Muscle layer of colon (tissue), 2 donors: Measurements from ENCODE around the gene SMIM41.

Source experiments
- H3K27ac ChIP-seq: one replicate; pipeline ENCODE4 v1.7.0; 2013; ENCODE audit warnings: low read depth, mild to moderate bottlenecking, low read length, moderate library complexity
- H3K27me3 ChIP-seq, 2 donors: one replicate each; pipeline ENCODE4 v1.7.0; 2013; ENCODE audit warnings: low read length in 2 of 2, mild to moderate bottlenecking in 2 of 2; ENCODE audit not compliant: insufficient read depth in 2 of 2, control insufficient read depth in 1 of 2
- H3K36me3 ChIP-seq: one replicate; pipeline ENCODE4 v1.7.0; 2013; ENCODE audit warnings: mild to moderate bottlenecking, low read length; ENCODE audit not compliant: insufficient read depth
- H3K4me1 ChIP-seq: one replicate; pipeline ENCODE4 v1.7.0; 2013; ENCODE audit warnings: mild to moderate bottlenecking, low read length; ENCODE audit not compliant: insufficient read depth
- H3K4me3 ChIP-seq, 2 donors: one replicate each; pipeline ENCODE4 v1.7.0; 2013; ENCODE audit warnings: low read length in 2 of 2, low read depth in 1 of 2, mild to moderate bottlenecking in 1 of 2, moderate library complexity in 1 of 2
- H3K9ac ChIP-seq: one replicate; pipeline ENCODE4 v1.7.0; 2013; ENCODE audit warnings: low read length
- H3K9me3 ChIP-seq: one replicate; pipeline ENCODE4 v1.7.0; 2013; ENCODE audit warnings: mild to moderate bottlenecking, low read length
- donor health status: abdominal sarcoma.
- donor health status: Adenocarcinoma of cecum.

SMIM41 gene

GRCh38 chr12:52073531-52074381 lies 5.7 kb upstream of the SMIM41 start:
- Histone ChIP-seq H3K4me3 (no peak overlapping the region), H3K9me3 (no peaks in the 10 kb centered on the region), H3K27ac (no peak overlapping the region), H3K4me1 (peaks cover 21% of the 10 kb centered on the region), H3K9ac (no peak overlapping the region), H3K27me3 (no peaks in the 10 kb centered on the region), H3K36me3 (peaks cover 56% of the 10 kb centered on the region)

- Histone ChIP-seq H3K27ac (no peak overlapping the region), H3K4me1 (peaks cover 16% of the 10 kb centered on the region), H3K9ac (no peak overlapping the region), H3K36me3 (peaks cover 56% of the 10 kb centered on the region), H3K4me3 (no peak overlapping the region), H3K27me3 (no peaks in the 10 kb centered on the region), H3K9me3 (no peaks in the 10 kb centered on the region)
Observed at GRCh38 chr12:52074971-52075724, 4.4 kb upstream of the SMIM41 start.

- Histone ChIP-seq H3K9me3 (no peaks in the 10 kb centered on the region), H3K9ac (no peak overlapping the region), H3K36me3 (peaks cover 56% of the 10 kb centered on the region), H3K27me3 (no peaks in the 10 kb centered on the region), H3K4me3 (no peak overlapping the region), H3K27ac (no peak overlapping the region), H3K4me1 (peaks cover 8% of the 10 kb centered on the region)
Observed at GRCh38 chr12:52076811-52077210, 2.7 kb upstream of the SMIM41 start.

GRCh38 chr12:52078276-52078675 lies 1.2 kb upstream of the SMIM41 start:
- Histone ChIP-seq H3K9ac (no peak overlapping the region), H3K36me3 (peaks cover 51% of the 10 kb centered on the region), H3K27me3 (no peaks in the 10 kb centered on the region), H3K4me3 (no peak overlapping the region), H3K9me3 (no peaks in the 10 kb centered on the region), H3K27ac (no peak overlapping the region), H3K4me1 (peaks cover 19% of the 10 kb centered on the region)

- Histone ChIP-seq H3K36me3 (peaks cover 28% of the 10 kb centered on the region), H3K9ac (no peak overlapping the region), H3K27me3 (no peaks in the 10 kb centered on the region), H3K9me3 (no peaks in the 10 kb centered on the region), H3K4me3 (no peak overlapping the region), H3K27ac (no peak overlapping the region), H3K4me1 (peaks cover 21% of the 10 kb centered on the region)
Observed at GRCh38 chr12:52080403-52081251, 1.1 kb downstream of the SMIM41 start.

GRCh38 chr12:52081263-52081733 lies 1.8 kb downstream of the SMIM41 start:
- Histone ChIP-seq H3K27me3 (no peaks in the 10 kb centered on the region), H3K4me1 (peaks cover 21% of the 10 kb centered on the region), H3K4me3 (no peak overlapping the region), H3K27ac (no peak overlapping the region), H3K9ac (no peak overlapping the region), H3K36me3 (peaks cover 21% of the 10 kb centered on the region), H3K9me3 (no peaks in the 10 kb centered on the region)

GRCh38 chr12:52082026-52082668 lies 2.6 kb downstream of the SMIM41 start:
- peaks cover 13% of the 10 kb centered on the region for H3K36me3 ChIP-seq
- no peak overlapping the region for H3K27ac ChIP-seq
- H3K4me1 ChIP-seq: peaks cover 21% of the 10 kb centered on the region
- no peaks in the 10 kb centered on the region for H3K27me3 ChIP-seq
- no peaks in the 10 kb centered on the region for H3K9me3 ChIP-seq
- H3K4me3 ChIP-seq: no peak overlapping the region
- H3K9ac ChIP-seq: no peak overlapping the region

GRCh38 chr12:52082669-52082987 lies 3.1 kb downstream of the SMIM41 start:
- Histone ChIP-seq H3K36me3 (peaks cover 10% of the 10 kb centered on the region), H3K9ac (no peak overlapping the region), H3K4me1 (peaks cover 21% of the 10 kb centered on the region), H3K9me3 (no peaks in the 10 kb centered on the region), H3K4me3 (no peak overlapping the region), H3K27ac (no peak overlapping the region), H3K27me3 (no peaks in the 10 kb centered on the region)

- no peaks in the 10 kb centered on the region for H3K9me3 ChIP-seq
- H3K4me1 ChIP-seq: peaks cover 21% of the 10 kb centered on the region
- no peak overlapping the region for H3K9ac ChIP-seq
- H3K36me3 ChIP-seq: peaks cover 6% of the 10 kb centered on the region
- H3K4me3 ChIP-seq: no peak overlapping the region
- no peaks in the 10 kb centered on the region for H3K27me3 ChIP-seq
- no peak overlapping the region for H3K27ac ChIP-seq
Observed at GRCh38 chr12:52082988-52083637, 3.6 kb downstream of the SMIM41 start.

GRCh38 chr12:52083638-52083996 lies 4.1 kb downstream of the SMIM41 start:
- peaks cover 0 to 1% of the 10 kb centered on the region in 2 donors for H3K27me3 ChIP-seq
- no peak overlapping the region for H3K4me3 ChIP-seq
- H3K27ac ChIP-seq: no peak overlapping the region
- no peaks in the 10 kb centered on the region for H3K9me3 ChIP-seq
- H3K36me3 ChIP-seq: peaks cover under 1% of the 10 kb centered on the region
- H3K9ac ChIP-seq: no peak overlapping the region
- peaks cover 21% of the 10 kb centered on the region for H3K4me1 ChIP-seq
